Cardiac muscle cell (in vitro differentiated cells and primary cell): ENCODE measurements around the gene ZCCHC4. TPM values are rescaled to one million over a fixed set of nuclear protein-coding genes. Genes with fewer than 3 reads are reported as not detected.
"Not testable (repeated sequence)": the region's sequence is repeated elsewhere in the genome, so short reads cannot be mapped to it uniquely, and the experiment has no call there.

Experiments
- DNase-seq, 2 donors: peaks; one replicate each; pipeline versions ENCODE4 v3.0.0 to v3.0.0-alpha.2; 2010 to 2017; ENCODE audit warnings: low read depth in 1 of 2, low spot score in 1 of 2
- H3K27ac ChIP-seq: fragments of 200-600 bp; sonication (generic); 2 replicates; pipeline ENCODE4 v1.5.1; 2016
- H3K27me3 ChIP-seq: fragments of 200-600 bp; sonication (generic); 2 replicates; pipeline ENCODE4 v1.6.0; 2016; ENCODE audit warnings: control low read depth
- H3K36me3 ChIP-seq: fragments of 200-600 bp; sonication (generic); 2 replicates; pipeline ENCODE4 v1.5.1; 2016; ENCODE audit warnings: control low read depth
- H3K4me1 ChIP-seq: fragments of 200-600 bp; sonication (generic); 2 replicates; pipeline ENCODE4 v1.8.1; 2017; ENCODE audit warnings: low read depth, mild to moderate bottlenecking, mixed run types
- H3K4me3 ChIP-seq: fragments of 200-600 bp; sonication (generic); 2 replicates; pipeline ENCODE4 v1.5.1; 2016; ENCODE audit warnings: mild to moderate bottlenecking
- H3K9me3 ChIP-seq: fragments of 200-600 bp; sonication (generic); 2 replicates; pipeline ENCODE4 v1.5.1; 2017; ENCODE audit warnings: low read depth, mild to moderate bottlenecking, control low read depth
- polyA plus RNA-seq: library from polyadenylated mRNA; unstranded; fragments of >200 nt; fragmentation: Nextera tagmentation; extraction: Ambion mirVana; gene quantifications from 2 replicates; pipeline ENCODE4 v1.2.1, GENCODE V29; 2016
- total RNA-seq: library from RNA; depleted of rRNA; stranded (reverse); fragments of >200 nt; gene quantifications from 2 replicates; pipeline ENCODE4 v1.2.3, GENCODE V29; 2016
- TF ChIP-seq, protein P1 (sequence below): IDR thresholded peaks from 2 replicates; pipeline ENCODE4 v1.5.1; 2012; ENCODE audit warnings: low read depth, mild to moderate bottlenecking, low read length

The ZCCHC4 gene
- total and polyA plus RNA-seq, 2 experiments from 2014 or later, result 8.9 to 11.4 TPM

DNA sequence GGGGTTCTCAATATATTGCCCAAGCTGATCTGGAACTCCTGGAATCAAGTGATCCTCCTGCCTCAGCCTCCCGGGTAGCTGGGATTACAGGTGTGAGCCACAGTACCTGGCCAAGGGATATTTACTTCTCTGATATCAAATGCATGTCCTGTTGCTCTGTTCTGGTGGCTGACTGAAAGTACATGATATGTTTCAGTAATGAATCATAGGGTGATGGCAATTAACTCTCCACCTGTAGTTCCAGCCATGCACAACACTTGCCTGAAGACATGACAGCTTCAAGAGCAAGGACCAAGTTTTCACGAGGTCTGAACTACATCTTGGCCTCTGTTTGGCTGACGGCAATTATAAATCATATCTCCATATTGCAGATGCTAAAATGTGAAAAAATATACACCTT, 9.1 kb downstream of the ZCCHC4 start:
- TF ChIP-seq, protein P1, sequence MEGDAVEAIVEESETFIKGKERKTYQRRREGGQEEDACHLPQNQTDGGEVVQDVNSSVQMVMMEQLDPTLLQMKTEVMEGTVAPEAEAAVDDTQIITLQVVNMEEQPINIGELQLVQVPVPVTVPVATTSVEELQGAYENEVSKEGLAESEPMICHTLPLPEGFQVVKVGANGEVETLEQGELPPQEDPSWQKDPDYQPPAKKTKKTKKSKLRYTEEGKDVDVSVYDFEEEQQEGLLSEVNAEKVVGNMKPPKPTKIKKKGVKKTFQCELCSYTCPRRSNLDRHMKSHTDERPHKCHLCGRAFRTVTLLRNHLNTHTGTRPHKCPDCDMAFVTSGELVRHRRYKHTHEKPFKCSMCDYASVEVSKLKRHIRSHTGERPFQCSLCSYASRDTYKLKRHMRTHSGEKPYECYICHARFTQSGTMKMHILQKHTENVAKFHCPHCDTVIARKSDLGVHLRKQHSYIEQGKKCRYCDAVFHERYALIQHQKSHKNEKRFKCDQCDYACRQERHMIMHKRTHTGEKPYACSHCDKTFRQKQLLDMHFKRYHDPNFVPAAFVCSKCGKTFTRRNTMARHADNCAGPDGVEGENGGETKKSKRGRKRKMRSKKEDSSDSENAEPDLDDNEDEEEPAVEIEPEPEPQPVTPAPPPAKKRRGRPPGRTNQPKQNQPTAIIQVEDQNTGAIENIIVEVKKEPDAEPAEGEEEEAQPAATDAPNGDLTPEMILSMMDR, result no peak
- no peak for DNase-seq

GRCh38 chr4:25328463-25328862, 15.9 kb downstream of the ZCCHC4 start:
- H3K4me3 ChIP-seq, H3K9me3 ChIP-seq, H3K27me3 ChIP-seq, H3K27ac ChIP-seq, DNase-seq, H3K36me3 ChIP-seq, H3K4me1 ChIP-seq: not testable (repeated sequence)

More for the DNA sequence above, 9.1 kb downstream of the ZCCHC4 start:
- Histone ChIP-seq H3K36me3 (no peaks in the 10 kb centered on the region), H3K27ac (no peak overlapping the region), H3K4me1 (no peaks in the 10 kb centered on the region), H3K27me3 (no peaks in the 10 kb centered on the region), H3K9me3 (no peaks in the 10 kb centered on the region), H3K4me3 (no peak overlapping the region)

GRCh38 chr4:25330335-25330734, 17.8 kb downstream of the ZCCHC4 start:
- no peak overlapping the region for H3K4me3 ChIP-seq
- no peaks in the 10 kb centered on the region for H3K4me1 ChIP-seq
- no peaks in the 10 kb centered on the region for H3K27me3 ChIP-seq
- no peaks in the 10 kb centered on the region for H3K36me3 ChIP-seq
- TF ChIP-seq, protein P1, result no peak
- H3K9me3 ChIP-seq, result no peaks in the 10 kb centered on the region
- no peak for DNase-seq
- H3K27ac ChIP-seq, result no peak overlapping the region

- Histone ChIP-seq H3K27me3 (no peaks in the 10 kb centered on the region), H3K4me3 (no peak overlapping the region), H3K27ac (no peak overlapping the region), H3K36me3 (no peaks in the 10 kb centered on the region), H3K4me1 (no peaks in the 10 kb centered on the region), H3K9me3 (no peaks in the 10 kb centered on the region)
- TF ChIP-seq, protein P1, result no peak
- DNase-seq, result no peak
Observed at GRCh38 chr4:25330905-25331808, 18.6 kb downstream of the ZCCHC4 start.

GRCh38 chr4:25343671-25344070, 31.1 kb downstream of the ZCCHC4 start:
- H3K27me3 ChIP-seq, result no peaks in the 10 kb centered on the region
- no peak overlapping the region for H3K27ac ChIP-seq
- H3K4me3 ChIP-seq, result no peak overlapping the region
- DNase-seq, result no peak
- H3K36me3 ChIP-seq, result no peaks in the 10 kb centered on the region
- H3K9me3 ChIP-seq, result no peaks in the 10 kb centered on the region
- TF ChIP-seq, protein P1, result no peak
- H3K4me1 ChIP-seq, result peaks cover 10% of the 10 kb centered on the region

GRCh38 chr4:25345744-25346143, 33.2 kb downstream of the ZCCHC4 start:
- DNase-seq, result peak in 1 of 2 donors; percentile 3
- TF ChIP-seq, protein P1, result no peak
- H3K36me3 ChIP-seq, result no peaks in the 10 kb centered on the region
- no peak overlapping the region for H3K27ac ChIP-seq
- H3K4me1 ChIP-seq, result peaks cover 23% of the 10 kb centered on the region
- no peaks in the 10 kb centered on the region for H3K9me3 ChIP-seq
- H3K4me3 ChIP-seq, result no peak overlapping the region
- no peaks in the 10 kb centered on the region for H3K27me3 ChIP-seq
